CD14-positive monocyte (primary cell): Measurements from ENCODE around the gene ATG101. TPM values are rescaled to one million over a fixed set of nuclear protein-coding genes. Genes with fewer than 3 reads are reported as not detected.

Experiments used
- DNase-seq, 3 donors: peaks; one replicate each; pipeline ENCODE4 v3.0.0-alpha.2; 2011 to 2022
- H2AFZ ChIP-seq: 2 replicates; pipeline ENCODE4 v1.6.0; 2012; ENCODE audit warnings: mild to moderate bottlenecking, low read depth, low read length, inconsistent platforms; ENCODE audit not compliant: insufficient read depth, poor library complexity, severe bottlenecking
- H3K27ac ChIP-seq, 2 donors: 1 replicate in 1 of 2; 2 replicates in 1 of 2; pipeline ENCODE4 v1.5.1; 2012 to 2013; ENCODE audit warnings: low read length in 2 of 2, control low read depth in 1 of 2, inconsistent platforms in 1 of 2, low read depth in 1 of 2, mild to moderate bottlenecking in 1 of 2
- H3K27me3 ChIP-seq, 2 donors: one replicate each; pipeline versions ENCODE4 v1.6.0 to v1.6.1; 2011 to 2013; ENCODE audit warnings: low read length in 2 of 2; ENCODE audit not compliant: control insufficient read depth in 2 of 2, insufficient read depth in 2 of 2
- H3K36me3 ChIP-seq, 2 donors: replicated peaks in 1 of 2; 1 replicate in 1 of 2; 2 replicates in 1 of 2; pipeline versions ENCODE4 v1.5.1 to v1.6.1; 2012 to 2013; ENCODE audit warnings: low read length in 2 of 2, control low read depth in 1 of 2, inconsistent platforms in 1 of 2, mild to moderate bottlenecking in 1 of 2; ENCODE audit not compliant: insufficient read depth in 2 of 2, control insufficient read depth in 1 of 2
- H3K4me1 ChIP-seq, 2 donors: 1 replicate in 1 of 2; 2 replicates in 1 of 2; pipeline versions ENCODE4 v1.5.1 to v1.6.1; 2012 to 2013; ENCODE audit warnings: low read length in 2 of 2, control low read depth in 1 of 2, inconsistent platforms in 1 of 2, mild to moderate bottlenecking in 1 of 2, moderate library complexity in 1 of 2; ENCODE audit not compliant: insufficient read depth in 2 of 2, control insufficient read depth in 1 of 2
- H3K4me2 ChIP-seq: replicated peaks from 2 replicates; pipeline ENCODE3; 2012; ENCODE audit warnings: low read length, moderate library complexity, mild to moderate bottlenecking; ENCODE audit not compliant: poor library complexity, severe bottlenecking; ENCODE audit errors: extremely low read depth
- H3K4me3 ChIP-seq, 3 experiments: fragments of 200-600 bp in 1 of 3; sonication (generic) in 1 of 3; replicated peaks in 1 of 3; 1 replicate in 2 of 3; 2 replicates in 1 of 3; pipeline ENCODE4 v1.5.1; 2011 to 2013; ENCODE audit warnings: low read length in 3 of 3, mild to moderate bottlenecking in 3 of 3, control low read depth in 2 of 3, low read depth in 2 of 3, inconsistent platforms in 1 of 3, moderate library complexity in 1 of 3
- H3K79me2 ChIP-seq: 2 replicates; pipeline ENCODE4 v1.6.0; 2012; ENCODE audit warnings: mild to moderate bottlenecking, control low read depth, inconsistent platforms, low read length, moderate library complexity; ENCODE audit not compliant: insufficient read depth
- H3K9ac ChIP-seq: 2 replicates; pipeline ENCODE4 v1.6.0; 2017; ENCODE audit warnings: low read length, mild to moderate bottlenecking; ENCODE audit not compliant: insufficient read depth, poor library complexity, severe bottlenecking
- H3K9me3 ChIP-seq, 2 donors: replicated peaks in 1 of 2; 1 replicate in 1 of 2; 2 replicates in 1 of 2; pipeline versions ENCODE4 v1.5.1 to v1.6.1; 2012 to 2013; ENCODE audit warnings: low read length in 2 of 2, control low read depth in 1 of 2; ENCODE audit not compliant: control insufficient read depth in 1 of 2, insufficient read depth in 1 of 2
- H4K20me1 ChIP-seq: 2 replicates; pipeline ENCODE4 v1.6.0; 2012; ENCODE audit warnings: mild to moderate bottlenecking, low read length, control low read depth, moderate library complexity; ENCODE audit not compliant: insufficient read depth
- H3K27ac Mint-ChIP-seq, 7 donors: one replicate each; pipeline ENCODE4 v1.8.0; 2020; ENCODE audit warnings: mild to moderate bottlenecking in 7 of 7, mixed read lengths in 7 of 7, moderate library complexity in 6 of 7, inconsistent platforms in 2 of 7
- H3K27me3 Mint-ChIP-seq, 3 donors: one replicate each; pipeline ENCODE4 v1.8.0; 2021 to 2022; ENCODE audit warnings: low read depth in 3 of 3, mild to moderate bottlenecking in 3 of 3, mixed read lengths in 3 of 3, moderate library complexity in 3 of 3, inconsistent platforms in 1 of 3
- H3K36me3 Mint-ChIP-seq, 2 donors: one replicate each; pipeline ENCODE4 v1.8.0; 2020; ENCODE audit warnings: mixed read lengths in 2 of 2, inconsistent platforms in 1 of 2, mild to moderate bottlenecking in 1 of 2
- H3K4me1 Mint-ChIP-seq: one replicate; pipeline ENCODE4 v1.8.0; 2020; ENCODE audit warnings: mild to moderate bottlenecking, mixed read lengths
- H3K4me3 Mint-ChIP-seq, 2 donors: one replicate each; pipeline ENCODE4 v1.8.0; 2020; ENCODE audit warnings: mild to moderate bottlenecking in 2 of 2, mixed read lengths in 2 of 2, moderate library complexity in 1 of 2
- H3K9me3 Mint-ChIP-seq, 7 donors: one replicate each; pipeline ENCODE4 v1.8.0; 2020 to 2022; ENCODE audit warnings: mixed read lengths in 7 of 7, mild to moderate bottlenecking in 6 of 7, moderate library complexity in 6 of 7, inconsistent platforms in 2 of 7
- CTCF ChIP-seq: fragments of 200-600 bp; IDR thresholded peaks from one replicate; pipeline ENCODE4 v1.8.0; 2022; ENCODE audit warnings: antibody characterized with exemption, mild to moderate bottlenecking
- WGBS: methylation state at CpG from one replicate; pipeline ENCODE4 v1.1.5; 2013; ENCODE audit warnings: missing lambda C conversion rate; ENCODE audit not compliant: insufficient coverage; 5-methylcytosine and 5-hydroxymethylcytosine counted together
- intact Hi-C, 2 donors: fragments of 100-400 bp; cut with micrococcal nuclease; formaldehyde crosslinking; loops; one replicate each; pipeline versions ENCODE4 v1.15.0 to v1.15.1; 2023
- polyA plus RNA-seq, 3 donors: library from polyadenylated mRNA; depleted of rRNA in 1 of 3; unstranded in 2 of 3; stranded (reverse) in 1 of 3; fragments of 300-500 nt in 2 of 3; fragments of >200 nt in 1 of 3; fragmentation: Illumina TruSeq in 2 of 3; gene quantifications; 1 replicate in 2 of 3; 2 replicates in 1 of 3; pipeline ENCODE4 v1.2.3, GENCODE V29; 2012 to 2021

Gene ATG101
- polyA plus RNA-seq, 3 donors, result 20.5 to 120 (median 26.4) TPM

DNA sequence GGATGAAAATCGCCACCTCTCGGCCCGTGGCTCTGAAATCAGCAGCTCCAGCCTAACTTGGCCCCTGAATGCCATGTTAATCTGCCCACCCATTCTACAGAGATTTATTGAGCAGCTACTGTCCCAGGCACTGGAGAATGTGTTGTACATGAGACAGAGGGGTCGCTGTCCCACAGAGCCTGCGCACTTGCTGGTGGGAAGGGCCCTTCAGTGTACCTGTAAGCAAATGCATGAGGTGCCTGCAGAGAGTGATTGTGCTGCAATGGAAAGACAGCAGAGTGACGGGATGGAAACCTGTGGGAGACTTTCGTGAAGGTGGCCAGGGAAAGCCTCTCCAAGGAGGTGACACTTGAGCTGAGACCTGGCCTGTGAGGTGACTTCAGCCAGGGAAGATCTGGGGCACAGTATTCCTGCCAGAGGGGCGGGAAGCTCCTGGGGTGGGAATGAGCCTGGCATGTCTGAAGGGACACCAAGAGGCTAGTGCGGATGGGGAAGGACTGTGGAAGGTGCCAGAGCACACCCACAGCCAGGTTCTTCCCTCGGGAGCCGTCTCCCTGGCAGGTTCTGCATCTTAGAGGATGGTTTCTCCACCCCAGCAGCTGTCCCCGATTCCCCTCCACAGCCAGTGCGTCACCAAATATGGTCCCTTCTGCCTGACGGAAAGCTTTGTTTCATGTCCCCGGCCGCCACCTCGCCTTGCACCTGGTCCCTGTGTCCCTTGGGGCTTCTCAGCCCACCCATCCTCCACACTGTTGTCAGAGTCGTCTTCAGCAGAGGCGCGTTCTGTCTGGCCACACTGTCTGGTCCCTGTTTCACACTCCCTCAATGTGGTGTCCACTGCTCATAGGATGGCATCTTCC is 18.4 kb downstream of the ATG101 start:
- peaks cover 0 to 3% of the 10 kb centered on the region in 2 donors for H3K4me1 ChIP-seq
- peaks cover 2% of the 10 kb centered on the region for H3K4me1 Mint-ChIP-seq
- no peak overlapping the region for H3K9ac ChIP-seq
- H3K36me3 Mint-ChIP-seq, result no peaks in the 10 kb centered on the region
- intact Hi-C loops, result loop anchor here in 1 of 2 donors (5.0 kb wide), 1 partner anchor 34 kb away; no protein-coding TSS in a partner anchor
- no peak overlapping the region for H2AFZ ChIP-seq
- H3K27me3 ChIP-seq, result peaks cover 0 to 14% of the 10 kb centered on the region in 2 donors
- peaks cover 12 to 49% (median 35%) of the 10 kb centered on the region in 3 donors for H3K27me3 Mint-ChIP-seq
- H3K9me3 Mint-ChIP-seq, result peaks cover 0 to 1% (median 0%) of the 10 kb centered on the region in 7 donors
- no peak for DNase-seq
- no peaks in the 10 kb centered on the region for H3K9me3 ChIP-seq
- peak overlapping the region in 1 of 2 donors; percentile 0 for H3K4me3 Mint-ChIP-seq
- TF ChIP-seq CTCF, result no peak
- WGBS, result 79% methylated on average over 18 of the region's 20 CpGs
- no peaks in the 10 kb centered on the region for H4K20me1 ChIP-seq
- no peak overlapping the region for H3K4me2 ChIP-seq
- no peaks in the 10 kb centered on the region for H3K36me3 ChIP-seq
- no peaks in the 10 kb centered on the region for H3K79me2 ChIP-seq
- no peak overlapping the region for H3K27ac ChIP-seq
- no peak overlapping the region for H3K4me3 ChIP-seq
- peak overlapping the region in 1 of 7 donors; percentile 48 for H3K27ac Mint-ChIP-seq

DNA sequence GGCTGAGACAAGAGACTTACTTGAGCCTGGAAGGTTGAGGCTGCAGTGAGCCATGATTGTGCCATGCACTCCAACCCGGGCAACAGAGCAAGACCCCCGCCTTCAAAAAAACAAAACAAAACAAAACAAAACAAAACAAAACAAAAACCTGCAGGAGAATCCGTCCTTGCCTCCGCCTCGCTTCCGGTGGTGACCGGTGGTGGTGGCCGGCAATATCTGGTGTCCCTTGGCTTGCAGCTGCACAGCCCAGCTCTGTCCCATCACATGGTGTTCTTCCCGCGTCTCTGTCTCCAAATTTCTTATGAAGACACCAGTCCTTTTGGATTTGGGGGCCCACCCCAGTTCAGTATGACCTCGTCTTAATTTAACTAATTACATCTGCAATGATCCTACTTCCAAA is 19.7 kb downstream of the ATG101 start:
- Histone ChIP-seq H3K4me2 (no peak overlapping the region), H3K4me3 (no peak overlapping the region), H3K27me3 (peaks cover 0 to 17% of the 10 kb centered on the region in 2 donors), H2AFZ (no peak overlapping the region), H3K9me3 (no peaks in the 10 kb centered on the region), H3K9ac (no peak overlapping the region), H3K36me3 (no peaks in the 10 kb centered on the region), H4K20me1 (no peaks in the 10 kb centered on the region), H3K79me2 (no peaks in the 10 kb centered on the region), H3K27ac (no peak overlapping the region), H3K4me1 (no peaks in the 10 kb centered on the region)
- peaks cover 0 to 3% (median 0%) of the 10 kb centered on the region in 7 donors for H3K9me3 Mint-ChIP-seq
- TF ChIP-seq CTCF, result no peak
- intact Hi-C loops, result loop anchor here in 1 of 2 donors (5.0 kb wide), 1 partner anchor 33 kb away; no protein-coding TSS in a partner anchor
- WGBS, result 93% methylated on average over 9 of the region's 11 CpGs
- no peak overlapping the region for H3K4me3 Mint-ChIP-seq
- no peaks in the 10 kb centered on the region for H3K4me1 Mint-ChIP-seq
- H3K36me3 Mint-ChIP-seq, result no peaks in the 10 kb centered on the region
- peaks cover 16 to 53% (median 40%) of the 10 kb centered on the region in 3 donors for H3K27me3 Mint-ChIP-seq
- no peak for DNase-seq
- no peak overlapping the region for H3K27ac Mint-ChIP-seq
